ENCODE results near the gene DMD. TPM values are rescaled to one million over a fixed set of nuclear protein-coding genes. Genes with fewer than 3 reads are reported as not detected.

Gene DMD
- total RNA-seq, 1 donor: 32.4 TPM

DNA sequence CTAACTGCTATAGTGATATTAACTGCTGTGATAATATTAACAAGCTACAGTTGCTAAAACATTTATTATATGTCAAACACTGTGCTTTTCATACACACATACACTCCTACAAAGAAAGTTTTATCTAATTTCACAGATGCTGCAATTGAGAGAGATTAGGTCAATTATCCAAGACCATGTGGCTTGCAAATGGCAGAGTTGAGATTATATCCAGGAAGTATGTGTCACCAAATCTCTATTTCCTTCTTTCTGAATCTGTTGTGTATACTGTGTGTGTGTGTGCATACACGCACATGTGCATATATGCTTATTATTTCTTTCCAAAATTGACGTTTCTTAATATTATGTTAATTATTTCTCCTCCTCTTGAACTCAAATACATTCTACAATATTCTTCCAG, 1363.6 kb downstream of the DMD start:
- TF ChIP-seq, protein P1, sequence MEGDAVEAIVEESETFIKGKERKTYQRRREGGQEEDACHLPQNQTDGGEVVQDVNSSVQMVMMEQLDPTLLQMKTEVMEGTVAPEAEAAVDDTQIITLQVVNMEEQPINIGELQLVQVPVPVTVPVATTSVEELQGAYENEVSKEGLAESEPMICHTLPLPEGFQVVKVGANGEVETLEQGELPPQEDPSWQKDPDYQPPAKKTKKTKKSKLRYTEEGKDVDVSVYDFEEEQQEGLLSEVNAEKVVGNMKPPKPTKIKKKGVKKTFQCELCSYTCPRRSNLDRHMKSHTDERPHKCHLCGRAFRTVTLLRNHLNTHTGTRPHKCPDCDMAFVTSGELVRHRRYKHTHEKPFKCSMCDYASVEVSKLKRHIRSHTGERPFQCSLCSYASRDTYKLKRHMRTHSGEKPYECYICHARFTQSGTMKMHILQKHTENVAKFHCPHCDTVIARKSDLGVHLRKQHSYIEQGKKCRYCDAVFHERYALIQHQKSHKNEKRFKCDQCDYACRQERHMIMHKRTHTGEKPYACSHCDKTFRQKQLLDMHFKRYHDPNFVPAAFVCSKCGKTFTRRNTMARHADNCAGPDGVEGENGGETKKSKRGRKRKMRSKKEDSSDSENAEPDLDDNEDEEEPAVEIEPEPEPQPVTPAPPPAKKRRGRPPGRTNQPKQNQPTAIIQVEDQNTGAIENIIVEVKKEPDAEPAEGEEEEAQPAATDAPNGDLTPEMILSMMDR (IDR thresholded peaks at IDR 0.05; ENCODE audit: insufficient read depth, low read depth, low read length): no peak
- DNase-seq (ENCODE audit: low read depth): no peak
- H3K4me3 ChIP-seq (ENCODE audit: low read depth, low read length): no peak overlapping the region

DNA sequence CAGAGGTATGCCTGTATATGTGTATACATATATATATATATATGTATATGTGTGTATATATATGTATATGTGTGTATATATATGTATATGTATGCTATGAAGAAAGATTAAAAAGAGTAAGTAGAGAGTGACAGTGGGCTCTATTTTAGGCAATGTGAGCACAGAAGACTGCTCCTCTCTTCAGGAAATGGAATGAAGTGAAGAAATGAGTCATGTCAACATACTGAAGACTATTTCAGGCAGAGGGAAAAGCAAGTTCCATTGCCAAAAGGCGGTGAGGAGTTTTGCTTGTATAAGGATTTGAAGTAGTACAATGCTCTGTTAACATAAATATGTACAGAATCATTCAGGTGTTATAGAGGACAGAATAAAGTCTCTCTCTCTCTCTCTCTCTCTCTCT, 1366.3 kb downstream of the DMD start:
- DNase-seq (ENCODE audit: low read depth): no peak
- H3K4me3 ChIP-seq (ENCODE audit: low read depth, low read length): no peak overlapping the region
- TF ChIP-seq, protein P1 (IDR thresholded peaks at IDR 0.05; ENCODE audit: insufficient read depth, low read depth, low read length): no peak

DNA sequence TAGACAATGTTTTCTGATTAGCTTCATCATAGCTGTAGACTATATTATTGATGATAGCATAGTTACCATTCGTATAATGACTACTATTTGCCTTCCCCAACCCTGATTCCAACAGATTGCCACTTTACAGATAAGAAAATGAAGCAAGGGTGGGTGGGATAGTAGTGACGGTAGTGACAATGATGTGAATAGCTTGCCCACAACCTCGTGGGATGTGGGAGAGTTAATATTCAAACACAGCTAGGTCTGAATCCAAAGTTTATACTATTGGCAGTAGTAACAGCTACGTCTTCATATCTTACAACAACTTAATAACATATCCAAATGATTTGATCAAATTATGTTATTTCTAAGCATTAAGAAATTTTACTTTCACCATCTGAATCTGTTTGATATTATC, 1372.7 kb downstream of the DMD start:
- H3K4me3 ChIP-seq (ENCODE audit: low read depth, low read length): no peak overlapping the region
- DNase-seq (ENCODE audit: low read depth): no peak

DNA sequence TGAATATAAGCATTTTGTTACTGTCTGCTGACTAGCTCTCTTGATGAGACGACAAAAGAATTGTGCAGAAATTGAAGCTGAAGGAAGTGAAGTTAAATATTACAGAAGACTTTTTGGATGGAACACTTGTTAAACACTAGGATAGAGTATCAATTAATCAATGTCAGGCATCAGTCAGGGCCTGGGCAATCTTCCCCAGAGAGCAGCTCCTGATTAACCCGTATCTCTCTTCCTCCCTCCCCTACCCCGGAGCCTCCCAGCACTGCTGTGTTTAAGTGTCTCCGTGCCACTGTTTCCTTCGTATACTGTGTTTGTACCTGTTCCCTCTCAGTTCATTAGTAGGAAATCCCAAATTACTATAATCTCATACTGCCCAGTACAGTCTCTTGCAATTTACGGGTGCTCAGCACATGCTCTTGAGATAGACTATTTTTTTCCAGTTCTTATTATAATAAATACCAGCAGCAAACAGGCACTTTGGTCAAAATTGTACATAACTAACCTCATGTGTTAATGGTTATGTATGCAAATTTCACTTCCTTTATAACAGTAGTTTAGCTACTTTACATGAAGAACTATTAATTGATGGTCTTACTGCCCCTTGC, 1373.8 kb downstream of the DMD start:
- no peak overlapping the region for H3K4me3 ChIP-seq (ENCODE audit: low read depth, low read length)
- TF ChIP-seq, protein P1 (IDR thresholded peaks at IDR 0.05; ENCODE audit: insufficient read depth, low read depth, low read length): no peak
- DNase-seq (ENCODE audit: low read depth): no peak

More for the DNA sequence above, 1372.7 kb downstream of the DMD start:
- TF ChIP-seq, protein P1 (IDR thresholded peaks at IDR 0.05; ENCODE audit: insufficient read depth, low read depth, low read length): no peak

DNA sequence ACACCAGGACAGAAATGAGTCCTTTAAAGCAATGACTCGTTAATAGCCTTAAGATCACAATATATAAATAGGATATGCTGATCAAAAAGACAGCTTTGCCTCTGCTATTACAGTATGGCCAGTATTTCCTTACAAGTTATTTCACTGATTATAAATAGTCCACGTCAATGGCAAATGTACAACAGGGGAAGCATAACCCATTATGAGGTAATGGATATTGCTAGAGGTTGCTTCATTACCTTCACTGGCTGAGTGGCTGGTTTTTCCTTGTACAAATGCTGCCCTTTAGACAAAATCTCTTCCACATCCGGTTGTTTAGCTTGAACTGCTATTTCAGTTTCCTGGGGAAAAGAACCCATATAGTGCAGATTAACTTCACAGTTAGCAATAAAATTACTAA, 1374.9 kb downstream of the DMD start:
- TF ChIP-seq, protein P1 (IDR thresholded peaks at IDR 0.05; ENCODE audit: insufficient read depth, low read depth, low read length): no peak
- DNase-seq (ENCODE audit: low read depth): no peak
- H3K4me3 ChIP-seq (ENCODE audit: low read depth, low read length): no peak overlapping the region

DNA sequence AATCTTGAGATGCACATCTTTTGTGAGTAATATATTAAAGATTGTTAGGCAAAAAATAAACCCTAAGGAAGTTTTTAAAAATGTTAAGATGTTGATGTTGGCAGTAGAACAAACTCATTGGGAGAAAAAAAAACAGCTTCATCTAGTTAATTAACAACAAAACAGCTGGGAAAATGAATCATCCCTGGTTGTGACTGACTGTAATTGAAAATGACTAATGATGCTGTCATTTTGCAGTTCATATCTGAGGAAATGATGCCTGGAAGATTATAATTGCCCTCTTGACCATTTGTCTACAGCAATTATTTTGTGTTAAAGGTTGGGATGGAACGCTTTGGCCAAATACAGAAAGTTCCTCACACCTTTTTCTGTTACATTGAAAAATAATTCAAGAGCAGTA, 1379.1 kb downstream of the DMD start:
- TF ChIP-seq, protein P1 (IDR thresholded peaks at IDR 0.05; ENCODE audit: insufficient read depth, low read depth, low read length): no peak
- DNase-seq (ENCODE audit: low read depth): no peak
- H3K4me3 ChIP-seq (ENCODE audit: low read depth, low read length): no peak overlapping the region
